ENCODE results near the gene ABCD2.
"Not testable (repeated sequence)": the region's sequence is repeated elsewhere in the genome, so short reads cannot be mapped to it uniquely, and the experiment has no call there.

Gene ABCD2

DNA sequence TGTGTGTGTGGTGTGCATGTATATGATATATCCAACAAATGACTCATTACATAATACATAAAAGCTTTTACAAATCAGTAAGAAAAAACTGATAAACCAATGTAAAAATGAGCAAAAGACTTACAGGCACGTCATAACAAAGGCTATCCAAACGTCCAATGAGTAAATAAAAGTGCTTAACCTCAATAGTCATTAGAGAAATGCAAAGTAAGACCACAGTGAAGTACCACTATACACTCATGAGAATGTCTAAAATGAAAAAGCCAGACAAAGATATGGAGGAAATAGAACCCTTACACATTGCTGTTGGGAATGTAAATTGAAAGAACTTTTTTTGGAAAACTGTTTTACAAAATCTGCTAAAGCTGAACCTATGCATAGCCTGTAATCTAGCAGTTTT is 7.8 kb downstream of the ABCD2 start:
- no peak for DNase-seq

DNA sequence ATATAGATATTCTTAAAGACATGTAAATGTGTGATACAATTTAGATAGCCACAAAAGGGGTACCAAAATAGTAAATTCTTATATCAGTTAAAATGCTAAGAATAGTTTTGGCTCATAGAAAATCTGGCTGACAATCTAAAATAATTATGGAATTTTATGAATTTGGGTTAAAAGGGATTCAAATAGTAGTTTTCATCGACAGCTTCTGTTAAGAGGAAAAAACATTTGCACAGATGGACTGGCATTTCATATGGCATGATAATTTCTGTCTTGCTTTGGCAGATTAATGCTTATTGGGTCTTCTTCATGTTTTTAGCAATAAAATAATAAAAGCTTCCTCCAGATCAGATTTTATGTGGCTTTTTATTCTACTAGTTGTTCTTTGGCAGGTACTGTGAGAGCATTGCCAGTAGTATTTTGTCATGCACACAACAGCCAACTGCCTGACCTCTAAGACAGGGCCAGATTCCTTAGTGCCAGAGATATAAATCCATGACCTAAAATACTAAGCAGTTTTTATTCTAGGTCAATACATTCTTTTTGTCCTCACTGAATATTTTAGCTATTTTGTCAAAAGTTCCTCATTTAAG is 9.1 kb downstream of the ABCD2 start:
- DNase-seq, result no peak

DNA sequence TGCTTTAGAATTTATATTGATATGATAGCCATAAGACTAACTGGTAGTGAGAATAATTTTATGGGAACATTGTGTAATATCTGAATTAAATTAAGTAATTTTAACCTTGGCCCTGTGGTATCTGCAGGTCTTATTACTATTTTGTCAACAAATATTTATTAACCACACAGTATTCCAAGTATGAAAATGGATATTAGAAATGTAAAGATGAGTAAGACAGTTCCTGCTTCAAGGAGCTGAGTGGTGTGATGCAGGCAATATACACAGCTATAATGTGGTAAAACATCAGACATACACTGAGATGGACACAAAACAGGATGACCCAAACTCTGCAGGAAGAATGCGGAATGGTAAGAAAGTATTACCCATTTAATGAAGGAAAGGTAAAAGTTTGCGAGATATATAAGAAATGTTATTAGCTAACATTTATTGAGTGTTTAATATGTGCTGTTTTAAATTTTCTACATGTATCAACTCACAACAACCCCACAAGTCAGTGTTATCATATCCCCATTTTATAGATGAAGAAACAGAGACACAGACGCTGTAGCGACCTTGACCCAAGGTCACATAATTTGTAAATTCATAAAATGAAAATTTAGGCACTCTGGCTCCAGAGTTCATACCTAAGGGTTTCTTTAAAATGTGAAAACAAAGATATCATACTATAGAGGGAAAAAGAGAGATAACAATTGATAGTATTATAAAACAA is 12.7 kb downstream of the ABCD2 start:
- no peak for DNase-seq

DNA sequence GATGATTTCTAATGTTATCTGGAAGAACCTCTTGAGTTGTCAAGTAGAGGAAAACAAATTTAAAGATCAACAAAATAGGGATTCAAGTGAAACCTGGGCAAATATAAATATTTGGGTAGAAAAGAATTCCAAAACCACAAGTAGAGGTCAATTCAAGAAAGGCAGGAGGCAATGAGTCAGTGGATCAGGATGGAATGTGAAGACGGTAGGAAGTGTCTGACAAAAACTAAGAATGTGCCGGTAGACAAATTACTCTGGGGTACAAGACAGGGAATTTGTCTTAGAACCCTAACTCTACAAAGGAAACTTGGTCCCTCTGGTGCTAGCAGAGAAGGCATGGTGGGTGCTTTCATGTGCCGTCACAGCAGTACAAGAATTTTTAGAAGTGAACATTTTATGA is 13.6 kb downstream of the ABCD2 start:
- DNase-seq, result no peak

DNA sequence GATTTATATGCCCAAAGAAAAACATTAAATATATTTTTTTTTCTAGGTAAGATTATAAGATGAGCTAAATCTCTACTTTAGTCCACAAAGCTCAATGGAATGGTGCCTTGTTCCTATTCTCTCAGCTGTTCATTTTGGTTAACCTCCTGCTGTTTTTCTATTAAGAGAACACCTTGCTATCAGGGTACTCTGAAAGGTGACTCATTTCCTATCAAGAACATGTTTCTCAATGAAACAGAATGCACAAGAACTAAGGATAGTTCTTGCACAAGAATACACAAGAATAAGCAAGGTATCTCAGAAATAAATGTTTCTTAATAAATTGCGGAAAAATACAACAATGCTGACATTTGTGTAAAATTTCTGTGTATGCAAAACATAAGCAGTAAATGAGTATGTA is 14.1 kb downstream of the ABCD2 start:
- DNase-seq, result no peak

DNA sequence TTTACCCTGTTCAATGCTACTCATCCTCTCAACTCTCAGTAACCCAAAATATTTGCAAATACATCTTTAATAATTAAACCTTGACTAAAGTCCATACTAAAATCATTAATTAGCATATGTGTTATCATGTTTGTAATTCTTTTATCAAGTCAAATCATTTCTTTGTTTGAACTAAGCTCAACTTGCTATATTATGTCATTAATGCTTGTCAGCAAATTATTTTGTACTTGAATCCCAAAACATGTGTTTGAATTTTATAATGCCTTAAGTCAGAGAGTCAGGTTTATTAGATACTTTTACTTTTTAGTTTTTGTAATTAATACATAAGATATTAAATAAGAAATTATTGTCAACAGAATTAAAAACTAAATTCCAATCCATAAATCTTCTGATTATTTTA is 16.5 kb downstream of the ABCD2 start:
- DNase-seq, result no peak

DNA sequence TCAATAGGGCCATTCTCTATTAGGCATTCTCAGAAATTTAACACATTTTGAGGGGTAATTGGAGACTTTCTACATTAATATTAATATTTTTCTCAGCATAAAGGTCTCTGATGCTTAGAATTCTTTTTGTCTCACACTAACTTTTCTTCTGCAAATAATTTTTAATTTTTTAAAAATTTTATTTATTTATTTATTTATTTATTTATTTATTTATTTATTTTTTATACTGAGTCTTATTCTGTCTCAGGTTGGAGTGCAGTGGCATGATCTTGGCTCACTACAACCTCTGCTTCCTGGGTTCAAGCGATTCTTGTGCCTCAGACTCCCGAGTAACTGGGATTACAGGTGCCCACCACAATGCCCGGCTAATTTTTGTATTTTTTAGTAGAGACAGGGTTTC is 17.7 kb downstream of the ABCD2 start:
- not testable (repeated sequence) for DNase-seq

DNA sequence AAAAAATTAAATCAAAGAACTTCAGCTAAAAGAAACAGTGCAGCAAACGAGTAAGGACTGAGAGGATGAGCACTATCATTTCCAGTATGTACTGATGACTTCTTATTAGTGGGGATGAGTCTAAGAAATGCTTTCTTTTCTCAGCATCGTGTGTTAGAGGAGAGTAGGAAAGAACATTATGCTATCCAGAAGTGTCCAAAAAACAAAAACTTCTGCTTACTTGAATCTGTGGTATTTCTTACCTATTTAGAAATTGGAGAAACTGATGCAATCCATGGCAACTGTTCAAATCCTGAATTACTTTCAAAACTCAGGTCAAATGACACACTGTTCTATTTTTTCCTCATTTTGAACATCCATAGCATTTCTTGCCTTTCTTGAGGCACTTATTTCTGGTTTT is 23.7 kb downstream of the ABCD2 start:
- DNase-seq, result no peak

DNA sequence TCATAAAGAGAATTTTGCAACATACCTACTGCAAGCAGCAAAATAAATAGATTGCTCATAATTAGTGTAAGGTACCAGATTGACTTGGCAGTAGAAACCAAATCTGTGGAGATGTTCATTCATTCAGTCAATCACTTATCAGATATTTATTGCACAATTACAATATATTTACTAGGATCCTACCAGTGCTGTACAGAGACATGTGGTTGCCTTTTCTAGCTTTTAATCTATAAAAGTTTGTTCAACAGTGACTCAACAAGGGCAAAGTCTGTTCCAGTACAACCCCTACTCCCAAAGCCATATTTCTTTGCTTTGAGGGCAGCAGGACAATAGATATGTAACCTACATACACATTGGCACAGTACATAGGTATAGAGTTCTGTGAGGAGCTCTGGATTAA is 27.3 kb downstream of the ABCD2 start:
- DNase-seq, result no peak

DNA sequence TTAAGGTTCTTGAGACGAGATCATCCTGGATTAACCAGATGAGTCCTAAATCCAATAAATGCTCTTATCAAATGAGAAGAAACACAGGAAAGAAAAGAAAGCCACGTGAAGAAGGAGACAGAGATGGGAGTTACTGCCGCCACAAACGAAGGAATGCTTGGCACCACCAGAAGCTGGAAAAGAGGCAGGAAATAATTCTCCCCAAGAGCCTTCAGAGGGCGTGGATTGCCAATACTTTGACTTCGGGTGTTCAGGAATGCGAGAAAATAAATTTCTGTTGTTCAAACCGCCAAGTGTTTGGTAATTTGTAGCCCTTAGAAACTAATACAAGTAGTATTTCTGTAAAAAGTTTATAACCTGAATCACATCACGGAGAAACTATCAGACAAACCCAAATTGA is 31.3 kb downstream of the ABCD2 start:
- no peak for DNase-seq

DNA sequence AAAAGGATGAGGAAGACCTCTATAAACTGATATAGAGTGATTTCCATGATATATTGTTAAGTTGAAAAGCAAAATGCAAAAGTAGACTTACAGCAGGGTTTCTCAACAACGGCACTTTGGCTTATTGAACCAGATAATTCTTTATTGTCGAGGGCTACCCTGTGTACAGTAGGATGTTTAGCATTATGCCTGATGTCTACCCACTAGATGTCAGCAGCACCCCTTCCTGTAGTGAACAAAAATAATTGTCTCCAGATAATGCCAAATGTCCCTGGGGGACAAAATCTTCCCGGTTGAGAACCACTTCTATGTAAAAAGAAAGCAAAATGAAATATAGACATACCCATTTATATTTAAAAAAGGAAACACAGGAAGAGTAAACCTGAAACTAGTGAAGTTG is 32.4 kb downstream of the ABCD2 start:
- DNase-seq, result peak; percentile 6

DNA sequence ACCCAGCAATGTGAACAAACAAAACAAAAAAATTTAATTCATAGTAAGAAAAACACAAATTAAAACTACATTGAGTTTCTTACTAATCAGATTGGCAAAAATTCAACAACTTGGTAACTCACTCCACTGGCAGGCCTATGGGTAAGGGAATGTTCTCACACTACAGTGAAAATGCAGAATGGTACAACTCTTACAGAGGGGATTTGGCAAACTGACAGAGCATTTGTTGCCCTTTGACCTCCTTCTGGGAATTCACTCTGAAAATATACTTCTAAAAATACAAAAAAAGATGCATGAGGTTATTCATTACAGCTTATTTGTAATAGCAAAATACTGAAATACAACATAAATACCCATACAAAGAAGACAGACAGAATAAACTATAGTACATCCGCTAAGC is 32.8 kb downstream of the ABCD2 start:
- no peak for DNase-seq

DNA sequence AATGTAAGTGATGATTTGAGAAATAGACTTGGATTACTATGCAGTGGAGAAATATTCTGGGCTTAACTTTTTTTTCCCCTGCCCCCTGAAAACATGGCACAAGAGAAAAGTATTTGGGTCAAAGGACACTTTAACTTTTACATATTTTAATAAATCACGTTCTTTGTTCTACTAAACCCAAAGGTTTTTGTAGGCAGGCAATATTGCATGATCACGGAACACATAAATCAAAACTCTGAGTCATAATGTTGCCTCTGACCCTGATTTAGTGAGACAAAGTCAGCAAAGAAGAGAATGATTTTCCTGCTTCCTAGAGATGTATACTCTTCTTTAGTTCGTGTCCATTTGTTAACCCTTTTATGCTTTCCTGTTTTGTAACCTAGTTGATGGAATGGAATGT is 38.0 kb downstream of the ABCD2 start:
- no peak for DNase-seq

DNA sequence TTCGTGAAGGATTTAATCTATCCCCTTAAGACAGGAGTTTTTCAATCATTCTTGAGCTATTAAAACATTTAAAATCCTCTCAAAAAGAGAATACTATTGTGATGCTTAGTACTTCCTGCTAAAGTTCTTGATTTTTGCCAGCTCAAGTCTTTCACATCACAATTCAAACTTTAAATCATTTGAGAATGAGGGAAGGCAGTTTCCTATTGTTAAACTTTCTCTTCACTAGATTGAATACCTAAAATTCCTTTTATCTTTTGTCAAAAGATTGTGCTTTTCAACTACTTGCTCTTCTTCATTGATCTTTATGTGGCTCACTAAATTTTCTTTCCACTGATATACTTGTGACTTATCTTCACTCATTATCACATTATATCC is 44.1 kb downstream of the ABCD2 start:
- no peak for DNase-seq

DNA sequence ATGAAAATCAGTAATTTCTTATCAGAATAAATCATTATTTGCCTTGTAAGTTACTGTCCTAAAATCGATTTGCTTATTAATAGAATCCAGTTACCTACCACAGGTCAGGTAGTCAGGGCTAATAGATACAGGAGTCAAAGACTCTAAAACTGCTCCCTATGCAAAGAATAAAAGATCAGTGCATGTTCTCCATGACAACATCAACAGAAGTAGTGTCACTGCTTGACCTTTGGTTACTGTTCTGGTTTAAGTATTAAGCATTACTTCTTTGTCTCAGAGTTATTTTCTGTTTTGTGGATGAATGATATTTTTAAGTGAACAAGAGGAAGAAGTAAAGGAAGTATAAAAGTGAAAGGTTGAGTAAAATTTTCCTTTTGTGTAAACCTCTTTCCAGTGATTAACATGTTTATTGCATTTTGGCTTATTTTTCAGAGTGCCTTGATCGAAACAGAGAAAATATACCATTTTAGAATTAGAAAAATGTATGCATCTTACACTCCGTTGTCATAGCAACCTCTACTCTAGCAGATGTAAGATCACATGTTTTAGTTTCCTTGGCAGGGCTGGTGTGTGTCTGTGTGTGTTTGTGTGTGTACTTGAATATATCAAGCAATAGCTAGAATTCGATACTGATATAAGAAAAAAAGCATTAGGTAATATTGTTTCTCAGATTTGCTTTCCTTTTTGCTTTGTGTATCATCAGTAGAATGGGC is 44.7 kb downstream of the ABCD2 start:
- DNase-seq, result no peak

DNA sequence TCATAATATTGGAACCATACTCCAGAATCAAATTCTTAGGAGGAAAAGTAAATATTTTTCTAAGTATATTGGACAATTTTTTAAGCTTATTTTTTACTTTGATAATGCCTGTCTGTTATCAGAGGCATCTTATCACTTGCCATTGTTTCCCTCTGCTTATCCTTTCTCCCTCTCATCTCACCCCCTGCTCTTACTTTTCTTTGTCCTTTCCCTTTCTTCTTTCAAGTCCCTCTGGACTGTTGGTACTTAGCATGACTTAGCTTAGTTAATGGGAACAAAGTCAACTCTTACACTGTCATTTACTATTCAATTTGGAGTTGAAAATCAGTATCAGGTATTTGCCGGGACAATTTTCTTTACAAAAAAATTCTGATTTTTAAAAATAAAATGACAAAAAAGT is 45.2 kb downstream of the ABCD2 start:
- DNase-seq, result no peak

DNA sequence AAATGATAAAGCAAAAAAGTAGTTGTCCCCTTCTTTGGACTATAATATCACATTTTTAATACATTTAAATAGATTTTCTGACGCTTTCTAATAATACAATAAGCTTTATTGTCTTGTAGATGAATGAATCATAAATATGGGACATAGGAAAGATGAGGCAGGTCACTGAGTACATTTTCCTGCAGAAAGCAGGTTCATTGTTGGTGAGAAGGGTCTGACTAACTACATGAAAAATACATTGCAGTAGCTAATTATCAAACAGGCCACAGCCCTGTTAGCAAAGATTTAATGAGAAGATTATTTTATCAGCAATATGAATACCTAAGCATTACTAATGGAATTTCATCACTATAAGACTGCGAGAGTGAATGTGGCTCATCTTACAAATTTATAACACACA is 45.6 kb downstream of the ABCD2 start:
- DNase-seq, result no peak

DNA sequence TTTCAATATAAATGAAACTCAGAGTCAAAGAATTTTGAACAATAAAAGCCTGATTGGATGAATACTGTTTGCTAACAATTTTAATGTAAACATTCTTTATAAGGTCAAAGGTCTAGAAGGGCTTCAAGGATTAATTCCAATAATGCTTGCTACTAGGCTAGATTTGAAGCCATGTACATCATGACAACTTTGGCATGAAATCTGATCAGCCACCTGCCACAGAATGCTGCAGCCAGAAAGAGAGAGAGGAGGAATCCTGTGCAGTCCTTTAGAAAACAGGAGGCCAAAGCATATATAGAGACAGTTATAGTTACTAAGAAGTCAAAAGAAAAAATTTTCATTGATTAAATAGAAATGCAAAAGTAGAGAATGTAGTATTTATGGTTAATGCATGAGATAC is 47.1 kb downstream of the ABCD2 start:
- DNase-seq, result no peak

DNA sequence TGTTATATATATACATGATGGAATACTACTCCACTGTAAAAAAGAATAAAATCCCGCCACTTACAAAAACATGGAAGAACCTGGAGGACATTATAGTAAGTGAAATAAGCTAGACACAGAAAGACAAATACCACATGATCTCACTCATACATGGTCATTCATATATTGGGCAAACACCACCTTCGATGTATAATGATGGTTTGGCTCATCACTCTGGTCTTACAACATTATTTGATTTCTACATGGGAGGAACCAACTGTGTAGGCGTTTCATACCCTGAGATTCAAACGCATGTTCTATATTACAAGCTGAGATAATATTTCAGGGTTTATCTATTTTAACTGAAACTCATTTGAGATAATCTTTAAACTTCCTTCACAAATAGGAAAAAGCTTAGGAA is 48.3 kb downstream of the ABCD2 start:
- DNase-seq, result no peak

DNA sequence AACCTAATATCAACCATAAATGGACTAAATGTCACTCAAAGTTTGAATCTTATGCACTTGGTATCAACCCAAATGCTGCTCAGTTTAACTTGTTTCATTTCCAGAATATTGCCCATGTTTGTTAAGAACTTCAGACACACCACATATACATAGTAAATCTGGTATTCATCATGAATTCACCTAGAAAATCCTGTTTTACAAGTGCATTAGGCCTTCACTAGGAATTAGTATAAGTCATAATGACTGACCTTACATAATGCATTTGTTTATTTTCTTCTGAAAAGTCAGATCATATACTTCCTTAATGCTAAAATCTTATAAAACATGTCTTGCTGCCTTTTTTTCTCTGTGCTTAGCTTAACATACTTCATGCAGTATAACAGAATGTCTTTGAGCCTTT is 66.1 kb downstream of the ABCD2 start:
- no peak for DNase-seq

DNA sequence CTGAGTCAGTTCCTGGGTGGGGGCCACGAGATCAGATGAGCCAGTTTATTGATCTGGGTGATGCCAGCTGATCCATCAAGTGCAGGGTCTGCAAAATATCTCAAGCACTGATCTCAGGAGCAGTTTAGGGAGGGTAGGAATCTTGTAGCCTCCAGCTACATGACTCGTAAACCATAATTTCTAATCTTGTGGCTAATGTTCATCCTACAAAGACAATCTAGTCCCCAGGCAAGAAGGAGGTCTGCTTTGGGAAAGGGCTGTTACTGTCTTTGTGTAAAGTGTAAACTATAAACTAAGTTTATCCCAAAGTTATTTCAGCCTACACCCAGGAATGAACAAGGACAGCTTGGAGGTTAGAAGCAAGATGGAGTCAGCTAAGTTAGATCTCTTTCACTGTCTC is 75.4 kb downstream of the ABCD2 start:
- not testable (repeated sequence) for DNase-seq

DNA sequence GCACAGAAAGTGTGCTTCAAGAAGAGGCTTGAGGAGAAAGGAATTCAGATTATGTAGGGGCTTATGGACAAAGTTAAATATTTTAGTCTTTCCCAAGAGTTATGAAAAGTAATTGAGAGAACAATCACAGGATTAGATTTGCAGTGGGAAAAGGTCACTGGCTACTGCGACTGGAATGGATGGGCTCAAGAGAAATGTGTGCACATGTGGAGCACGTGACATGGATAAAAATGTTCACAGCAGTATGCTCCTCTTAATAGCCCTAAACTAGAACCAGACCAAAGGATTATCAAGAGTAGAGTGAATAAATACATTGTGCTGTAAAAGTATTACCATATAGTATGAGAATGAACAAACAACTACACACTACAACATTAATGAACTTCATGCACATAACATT is 78.1 kb downstream of the ABCD2 start:
- DNase-seq, result no peak

DNA sequence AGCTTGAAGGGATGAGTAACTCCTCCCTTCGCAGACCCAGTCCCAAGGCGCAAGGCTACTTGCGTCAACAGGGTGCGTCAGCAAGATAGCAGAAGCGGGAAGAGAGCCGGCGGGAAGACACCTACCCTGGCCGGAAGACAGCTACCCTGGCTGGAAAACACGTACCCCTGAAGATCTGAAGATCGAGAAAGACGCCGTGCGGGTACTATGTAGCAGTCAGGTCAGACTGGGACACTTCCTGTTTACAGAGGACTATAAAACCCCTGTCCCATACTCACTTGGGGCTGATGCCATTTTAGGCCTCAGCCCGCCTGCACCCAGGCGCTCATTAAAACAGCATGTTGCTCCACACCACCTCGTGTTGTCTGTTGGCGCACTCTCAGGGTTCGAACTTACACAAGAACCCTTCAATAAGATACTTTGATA is 80.9 kb downstream of the ABCD2 start:
- no peak for DNase-seq

DNA sequence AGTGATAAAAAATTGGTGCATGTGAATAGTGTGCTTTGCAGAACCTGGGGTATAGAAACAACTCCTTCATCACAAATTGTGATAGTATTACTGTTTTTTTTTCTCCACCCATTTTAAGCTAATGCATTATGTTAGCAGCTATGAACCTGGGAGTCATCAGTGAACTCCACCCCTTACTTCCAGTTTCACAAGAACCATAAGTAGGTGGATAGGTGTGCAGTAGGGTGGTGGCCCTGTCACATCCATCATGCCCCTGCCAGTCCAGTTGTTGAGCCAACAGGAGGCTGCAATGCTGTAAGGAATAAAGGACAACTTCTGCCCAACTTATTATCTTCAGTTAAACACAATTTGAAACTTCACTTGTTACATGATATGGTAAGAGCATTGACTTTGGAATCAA is 85.7 kb downstream of the ABCD2 start:
- DNase-seq, result no peak

DNA sequence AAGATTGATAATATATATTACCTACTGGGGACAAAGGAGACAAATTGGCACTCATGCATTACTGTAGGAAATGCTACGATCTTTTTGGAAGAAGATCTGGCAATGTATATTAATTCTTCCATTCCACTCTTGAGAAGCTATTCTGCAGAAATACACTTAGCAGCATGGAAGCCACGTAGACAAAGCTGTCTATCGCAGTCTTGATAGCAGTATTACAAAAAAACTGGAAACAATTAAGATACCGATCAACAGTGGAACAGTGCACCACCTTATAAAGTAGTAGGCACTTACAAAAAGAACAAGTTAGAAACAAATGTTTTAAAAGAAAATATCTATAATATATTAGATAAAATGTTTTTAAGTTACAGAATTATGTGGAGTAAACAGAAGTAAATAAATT is 87.2 kb downstream of the ABCD2 start:
- DNase-seq, result no peak

Data from activated CD4-positive, alpha-beta T cell treated with anti-CD3 and anti-CD28 coated beads, Interleukin-2, amount 50 U/mL, for 1 hour (primary cell).